GM12864 (cell line): ENCODE results near the gene UBE2I.

Experiments used
- DNase-seq: peaks from one replicate; pipeline ENCODE4 v3.0.0-alpha.2; 2011; ENCODE audit warnings: low read depth
- H3K4me3 ChIP-seq: 2 replicates; pipeline ENCODE4 v1.5.1; 2011; ENCODE audit warnings: mild to moderate bottlenecking, low read depth, low read length, control low read depth
- CTCF ChIP-seq: IDR thresholded peaks from 2 replicates; pipeline ENCODE4 v1.5.1; 2011; ENCODE audit warnings: low read depth, mild to moderate bottlenecking, moderate library complexity, low read length, control low read depth, inconsistent platforms; ENCODE audit errors: missing control alignments

Gene UBE2I

GRCh38 chr16:1314399-1315068 is 5.1 kb downstream of the UBE2I start:
- TF ChIP-seq CTCF: no peak
- DNase-seq: no peak
- H3K4me3 ChIP-seq: no peak overlapping the region

- no peak for DNase-seq
- no peak for TF ChIP-seq CTCF
- H3K4me3 ChIP-seq: no peak overlapping the region
These were observed 5.9 kb downstream of the UBE2I start for GRCh38 chr16:1315081-1316032.

- no peak overlapping the region for H3K4me3 ChIP-seq
- DNase-seq: no peak
- no peak for TF ChIP-seq CTCF
These were observed 6.6 kb downstream of the UBE2I start for GRCh38 chr16:1316033-1316405.

- no peak for DNase-seq
- no peak overlapping the region for H3K4me3 ChIP-seq
- TF ChIP-seq CTCF: no peak
These were observed 8.2 kb downstream of the UBE2I start for GRCh38 chr16:1317479-1318267.

GRCh38 chr16:1318268-1318545 is 8.8 kb downstream of the UBE2I start:
- TF ChIP-seq CTCF: no peak
- no peak overlapping the region for H3K4me3 ChIP-seq
- DNase-seq: no peak

GRCh38 chr16:1319041-1319440 is 9.6 kb downstream of the UBE2I start:
- DNase-seq: no peak
- no peak for TF ChIP-seq CTCF
- H3K4me3 ChIP-seq: no peak overlapping the region
